ENCODE results near the gene SPATS2.
A peak's percentile ranks its signal among the peaks of the same experiment; 100 is the strongest.
"Not testable (repeated sequence)": the region's sequence is repeated elsewhere in the genome, so short reads cannot be mapped to it uniquely, and the experiment has no call there.

SPATS2 gene

DNA sequence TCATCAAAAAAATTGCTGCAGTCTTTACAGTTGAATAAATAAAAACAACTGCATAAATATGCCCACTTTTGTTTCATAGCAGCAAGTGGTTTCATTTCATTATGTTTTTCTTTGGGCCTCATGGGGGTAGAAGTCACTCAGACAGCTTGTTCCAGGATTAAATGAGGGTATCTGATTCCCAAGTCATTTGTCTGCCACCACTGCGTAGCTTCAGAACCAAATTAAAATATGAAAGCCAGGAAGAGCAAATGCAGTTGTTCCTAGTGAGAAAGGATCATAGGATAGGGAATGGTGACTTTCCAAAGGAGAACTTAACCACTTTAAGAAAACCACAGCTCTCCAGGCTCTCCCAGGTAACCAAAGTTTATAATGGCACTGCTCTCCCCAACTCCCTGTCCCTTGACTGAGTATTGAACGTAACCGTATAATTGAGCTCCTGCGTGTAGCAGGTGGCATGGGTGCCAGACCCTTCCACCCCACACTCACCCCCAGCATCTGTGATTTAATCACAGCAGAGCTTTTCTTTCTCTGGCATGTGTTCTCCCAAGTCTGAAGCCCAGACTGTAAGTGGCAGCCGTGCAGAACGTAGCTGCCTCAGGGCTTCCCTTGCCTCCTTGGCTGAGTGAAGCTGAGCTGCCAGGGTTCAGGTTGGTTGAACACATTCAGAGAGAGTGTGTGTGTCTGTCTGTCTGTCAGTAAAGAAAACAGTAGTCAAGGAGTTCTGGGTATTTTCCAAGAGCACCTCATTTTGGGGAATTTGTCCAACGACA, 160.3 kb downstream of the SPATS2 start:
- DNase-seq, result peak in 1 of 42 donors; percentile 21
- intact Hi-C loops (cut with DNase I), result no loop called here

GRCh38 chr12:49529414-49529813, 162.2 kb downstream of the SPATS2 start:
- intact Hi-C loops (cut with DNase I), result no loop called here

GRCh38 chr12:49531745-49532144, 164.5 kb downstream of the SPATS2 start:
- intact Hi-C loops (cut with DNase I), result no loop called here
- DNase-seq, result no peak

More at GRCh38 chr12:49529414-49529813, 162.2 kb downstream of the SPATS2 start:
- DNase-seq, result no peak

DNA sequence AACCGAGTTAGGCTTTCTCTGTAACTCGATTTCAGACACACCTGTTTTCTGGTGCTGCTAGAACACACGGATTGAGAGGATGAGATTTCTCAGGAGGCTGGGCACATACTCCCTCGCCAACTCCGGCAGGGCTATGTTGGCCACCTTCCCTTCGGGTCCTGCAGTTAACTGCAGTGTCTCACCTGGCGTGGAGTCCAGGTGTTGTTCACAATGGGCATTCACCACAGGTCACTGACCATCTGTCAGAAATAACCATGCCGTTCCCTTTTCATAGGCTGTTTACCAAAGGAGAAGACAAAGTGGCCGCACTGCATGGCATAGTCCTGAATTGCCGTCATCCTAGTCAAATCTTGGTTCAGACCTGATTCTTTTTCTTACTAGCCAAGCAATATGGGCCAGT, 166.1 kb downstream of the SPATS2 start:
- peak in 1 of 42 donors; percentile 22 for DNase-seq
- intact Hi-C loops (cut with DNase I), result no loop called here

DNA sequence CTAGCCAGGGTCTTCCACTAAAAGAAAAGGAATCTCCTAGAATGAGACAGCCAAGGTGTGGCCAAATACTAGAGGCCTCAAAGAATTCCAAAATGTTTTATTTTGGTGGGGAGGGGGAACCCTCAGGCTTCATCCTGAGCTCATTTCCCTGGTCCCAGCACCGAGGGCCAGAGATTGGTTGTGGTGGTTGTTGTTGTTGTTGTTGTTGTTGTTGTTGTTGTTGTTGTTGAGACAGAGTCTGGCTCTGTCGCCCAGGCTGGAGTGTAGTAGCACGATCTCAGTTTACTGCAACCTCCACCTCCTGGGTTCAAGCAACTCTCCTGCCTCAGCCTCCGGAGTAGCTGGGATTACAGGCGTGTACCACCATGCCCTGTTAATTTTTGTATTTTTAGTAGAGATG, 166.9 kb downstream of the SPATS2 start:
- intact Hi-C loops (cut with DNase I), result not testable (repeated sequence)
- DNase-seq, result peak in 2 of 42 donors; percentile 6 to 16

DNA sequence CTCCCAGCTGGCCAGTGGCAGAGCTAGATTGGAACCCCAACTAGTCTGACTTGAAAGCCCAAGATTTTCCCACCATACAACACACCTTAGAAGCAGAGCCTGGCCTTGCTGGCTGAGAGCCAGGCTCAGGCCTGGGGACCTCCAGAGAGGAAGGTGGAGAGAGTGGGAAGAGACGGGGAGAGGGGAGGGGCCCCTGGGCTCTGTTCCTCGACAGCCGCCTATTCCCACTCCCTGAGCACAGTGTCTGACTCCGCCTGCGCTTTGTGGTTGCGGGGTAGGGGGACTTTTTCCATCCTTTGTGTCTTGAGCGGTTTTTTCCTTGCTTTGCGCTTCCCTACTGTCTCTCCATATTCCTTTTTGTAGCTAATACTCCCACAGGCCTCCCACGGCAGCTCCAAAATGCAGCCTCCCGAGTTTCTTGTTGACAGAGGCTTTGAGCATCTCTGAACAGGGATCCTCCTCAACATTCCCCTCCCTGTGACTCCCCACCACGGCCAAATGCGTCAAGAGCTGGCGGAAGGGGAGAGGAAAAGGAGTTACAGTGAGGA, 167.5 kb downstream of the SPATS2 start:
- intact Hi-C loops (cut with DNase I), result no loop called here
- DNase-seq, result peak in 12 of 42 donors; percentile 27 to 74 (median 54)

GRCh38 chr12:49535921-49536525, 168.8 kb downstream of the SPATS2 start:
- intact Hi-C loops (cut with DNase I), result no loop called here
- DNase-seq, result peak in 1 of 42 donors; percentile 22

DNA sequence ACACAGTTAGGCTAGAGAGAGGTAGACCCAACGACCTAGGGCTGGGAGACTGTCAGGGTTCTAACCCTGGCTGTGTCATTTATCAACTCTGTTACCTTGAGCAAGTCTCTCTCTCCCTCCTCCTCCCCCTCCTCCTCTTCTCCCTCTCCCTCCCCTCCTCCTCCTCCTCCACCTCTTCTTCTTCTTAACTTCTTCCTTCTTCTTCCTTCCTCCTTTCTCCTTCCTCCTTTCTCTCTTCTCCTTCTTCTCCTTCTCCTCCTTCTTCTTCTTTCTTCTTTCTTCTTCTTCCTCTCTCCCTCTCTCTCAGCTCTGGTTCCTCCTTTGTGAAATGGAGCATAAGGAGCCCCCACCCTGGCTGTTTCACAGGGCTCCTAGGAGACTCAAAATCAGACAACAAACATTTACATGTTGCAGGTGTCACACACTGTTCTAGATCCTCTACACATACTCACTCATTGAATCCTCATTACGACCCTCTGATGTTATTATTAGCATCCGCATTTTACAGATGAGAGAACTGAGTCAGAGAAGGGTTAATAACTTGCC, 169.3 kb downstream of the SPATS2 start:
- intact Hi-C loops (cut with DNase I), result no loop called here
- peak in 1 of 42 donors; percentile 30 for DNase-seq

DNA sequence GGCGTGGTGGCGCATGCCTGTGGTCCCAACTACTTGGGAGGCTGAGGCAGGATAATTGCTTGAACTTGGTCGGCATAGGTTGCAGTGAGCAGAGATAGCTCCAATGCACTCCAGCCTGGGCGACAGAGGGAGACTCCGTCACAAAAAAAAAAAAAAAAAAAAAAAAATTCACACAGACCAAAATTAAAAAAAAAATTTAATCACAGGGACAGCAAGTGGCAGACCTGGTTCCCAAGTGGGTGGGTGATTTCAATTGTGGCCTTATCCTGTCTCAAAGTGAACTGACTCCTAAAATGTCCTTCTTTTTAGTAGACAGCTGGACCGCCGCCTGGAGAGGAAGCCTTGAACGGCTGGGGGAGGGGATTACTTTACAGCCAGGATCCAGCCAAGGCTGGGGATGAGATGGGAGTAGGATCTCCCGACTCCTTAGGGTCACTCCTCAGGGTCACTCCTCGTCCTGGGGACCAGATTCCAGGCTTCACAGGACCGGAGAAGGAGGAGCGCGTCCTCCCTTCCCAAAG, 170.0 kb downstream of the SPATS2 start:
- no peak for DNase-seq
- intact Hi-C loops (cut with DNase I), result no loop called here

DNA sequence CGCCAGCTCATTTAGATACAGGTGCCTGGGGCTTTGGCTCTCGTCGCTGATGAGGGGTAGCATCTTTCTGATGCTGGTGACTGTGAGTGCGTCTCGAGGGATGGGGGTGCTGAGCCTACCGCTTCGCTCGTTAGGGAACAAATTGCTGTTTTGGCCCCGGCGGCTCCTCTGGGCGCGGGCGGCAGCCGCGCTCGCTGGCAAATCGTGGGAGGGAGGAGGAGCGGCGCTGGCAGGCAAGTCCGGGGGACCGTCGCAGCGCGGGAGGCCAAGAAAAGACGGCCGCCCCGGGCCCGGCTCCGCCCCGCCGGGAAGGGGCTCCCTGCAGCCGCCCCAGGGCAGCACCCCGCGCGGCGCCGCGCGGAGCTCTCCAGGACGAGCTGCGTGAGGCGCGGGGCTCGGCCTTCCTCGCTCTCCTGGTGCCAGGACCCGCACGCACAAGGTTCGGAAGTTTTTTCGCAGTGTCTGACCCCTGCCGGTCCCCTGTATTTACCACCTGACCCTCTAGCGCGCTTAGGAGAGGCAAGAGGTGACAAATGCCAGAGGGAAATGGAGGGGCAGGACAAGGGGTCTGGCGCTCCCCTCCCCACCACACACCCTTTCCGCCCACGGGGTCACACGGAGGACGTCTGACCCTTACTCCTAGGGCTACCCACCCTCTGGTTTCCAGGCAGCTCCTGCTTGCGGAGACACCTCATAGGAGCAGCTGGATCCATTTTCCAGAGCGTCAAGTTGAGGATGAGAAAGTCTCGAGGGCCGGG, 170.7 kb downstream of the SPATS2 start:
- DNase-seq, result peak in 37 of 42 donors; percentile 27 to 86 (median 63)
- intact Hi-C loops (cut with DNase I), result no loop called here

- intact Hi-C loops (cut with DNase I), result no loop called here
- DNase-seq, result peak; percentile 69 to 96 (median 88)
These were observed 171.5 kb downstream of the SPATS2 start, which contains the start of gene KCNH3 for GRCh38 chr12:49538510-49539403. KCNH3 (plus strand) TSS chr12:49539030; CDS start chr12:49539417, 387 bp downstream.

- intact Hi-C loops (cut with DNase I), result no loop called here
These were observed 172.4 kb downstream of the SPATS2 start for GRCh38 chr12:49539406-49540228.

GRCh38 chr12:49540229-49541139, 173.2 kb downstream of the SPATS2 start:
- intact Hi-C loops (cut with DNase I), result no loop called here
- peak in 2 of 42 donors; percentile 17 to 38 for DNase-seq

More at GRCh38 chr12:49539406-49540228, 172.4 kb downstream of the SPATS2 start:
- peak in 2 of 42 donors; percentile 10 to 43 for DNase-seq

GRCh38 chr12:49541140-49541861, 174.0 kb downstream of the SPATS2 start:
- peak in 3 of 42 donors; percentile 9 to 42 (median 23) for DNase-seq
- intact Hi-C loops (cut with DNase I), result no loop called here

GRCh38 chr12:49541911-49542505, 174.7 kb downstream of the SPATS2 start:
- peak in 3 of 42 donors; percentile 11 to 43 (median 16) for DNase-seq
- intact Hi-C loops (cut with DNase I), result no loop called here

Measured in head of caudate nucleus (tissue), 42 donors.